Hematopoietic multipotent progenitor cell treated with erythropoietin and hydrocortisone succinate and interleukin-3 and kit ligand, for 6 days (in vitro differentiated cells): ENCODE measurements around the gene UBE2S.
"Not testable (repeated sequence)": the region's sequence is repeated elsewhere in the genome, so short reads cannot be mapped to it uniquely, and the experiment has no call there.

Source experiments
- DNase-seq: peaks from one replicate; pipeline ENCODE4 v3.0.0-alpha.2; 2015

UBE2S gene

DNA sequence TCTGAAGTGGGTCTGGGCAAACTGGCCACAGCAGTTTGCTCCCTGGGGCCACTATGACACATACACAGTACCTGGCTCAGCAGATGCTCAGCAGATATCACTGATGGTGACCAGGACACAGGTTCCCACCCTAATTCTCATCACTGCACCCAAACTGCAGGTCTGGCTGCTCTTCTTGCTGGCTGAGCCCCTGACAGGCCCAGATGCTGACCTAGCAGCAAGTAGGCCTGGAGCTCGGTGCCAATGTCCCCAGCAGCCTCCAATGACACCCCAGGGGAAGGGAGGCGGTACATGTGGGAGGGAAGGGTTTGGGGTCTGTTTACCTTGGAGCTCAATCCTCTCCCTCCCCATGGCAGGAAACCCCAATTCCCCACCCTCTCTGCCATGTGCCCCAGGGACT, 5.1 kb downstream of the UBE2S start:
- DNase-seq = no peak

GRCh38 chr19:55401390-55401789, 6.2 kb downstream of the UBE2S start:
- not testable (repeated sequence) for DNase-seq

GRCh38 chr19:55400281-55401087, 7.1 kb downstream of the UBE2S start:
- peak; percentile 3 for DNase-seq

DNA sequence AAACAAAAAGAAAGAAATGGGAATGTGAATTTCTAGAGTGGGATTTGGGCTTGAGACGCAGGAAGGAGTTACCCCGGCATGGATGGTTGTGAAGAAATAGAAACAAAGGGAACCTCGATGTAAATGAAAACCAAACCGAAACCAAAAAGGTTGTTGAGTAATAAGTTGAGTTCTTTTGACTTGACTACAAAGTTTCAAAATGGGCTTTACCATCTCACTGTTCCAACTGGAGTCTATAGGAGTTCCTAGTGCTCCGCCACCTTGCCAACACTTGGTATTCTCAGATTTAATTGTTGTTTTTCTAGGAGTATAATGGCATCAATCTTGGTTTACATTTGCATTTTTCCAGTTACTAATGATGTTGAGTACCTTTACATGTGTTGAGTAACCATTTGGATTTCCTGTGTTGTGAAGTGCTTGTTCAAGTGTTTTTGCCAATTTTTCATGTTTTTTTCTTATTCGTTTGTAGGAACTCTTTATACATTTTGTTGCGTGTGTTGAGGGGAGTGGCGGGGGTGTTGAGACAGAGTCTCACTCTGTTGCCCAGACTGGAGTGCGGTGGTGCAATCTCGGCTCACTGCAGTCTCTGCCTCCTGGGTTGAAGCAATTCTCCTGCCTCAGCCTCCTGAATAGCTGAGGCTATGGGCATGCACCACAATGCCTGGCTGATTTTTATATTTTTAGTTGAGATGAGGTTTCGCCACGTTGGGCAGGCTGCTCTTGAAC, 9.2 kb downstream of the UBE2S start:
- no peak for DNase-seq

GRCh38 chr19:55392820-55393761, 14.5 kb downstream of the UBE2S start:
- no peak for DNase-seq

- DNase-seq = no peak
These were observed 15.6 kb downstream of the UBE2S start for GRCh38 chr19:55391702-55392615.

GRCh38 chr19:55391191-55391670, 16.4 kb downstream of the UBE2S start:
- DNase-seq = peak; percentile 67

GRCh38 chr19:55390461-55390880, 17.1 kb downstream of the UBE2S start:
- no peak for DNase-seq

- no peak for DNase-seq
These were observed 17.9 kb downstream of the UBE2S start for GRCh38 chr19:55389386-55390317.

- DNase-seq = no peak
These were observed 19.7 kb downstream of the UBE2S start for GRCh38 chr19:55387736-55388497.

DNA sequence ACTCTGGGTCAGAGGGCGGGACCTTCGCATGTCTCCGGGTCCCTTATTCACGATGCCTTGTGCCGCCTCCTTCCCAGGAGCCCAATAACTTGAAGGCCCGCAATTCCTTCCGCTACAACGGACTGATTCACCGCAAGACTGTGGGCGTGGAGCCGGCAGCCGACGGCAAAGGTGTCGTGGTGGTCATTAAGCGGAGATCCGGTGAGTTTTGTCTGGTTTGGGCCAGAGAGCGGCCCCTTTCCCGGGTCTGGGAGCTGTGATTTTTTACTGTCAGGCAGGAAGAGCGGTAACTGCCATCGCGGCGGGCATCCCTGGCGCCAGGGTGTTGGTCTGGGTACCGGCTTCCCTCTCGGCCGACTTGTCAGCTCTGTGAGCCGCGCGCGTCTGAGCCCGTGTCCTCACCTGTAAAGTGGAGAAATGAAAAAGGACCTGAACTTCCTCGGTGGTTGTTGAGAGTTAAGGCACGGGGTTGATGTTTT, 21.1 kb downstream of the UBE2S start:
- DNase-seq = peak; percentile 36

DNA sequence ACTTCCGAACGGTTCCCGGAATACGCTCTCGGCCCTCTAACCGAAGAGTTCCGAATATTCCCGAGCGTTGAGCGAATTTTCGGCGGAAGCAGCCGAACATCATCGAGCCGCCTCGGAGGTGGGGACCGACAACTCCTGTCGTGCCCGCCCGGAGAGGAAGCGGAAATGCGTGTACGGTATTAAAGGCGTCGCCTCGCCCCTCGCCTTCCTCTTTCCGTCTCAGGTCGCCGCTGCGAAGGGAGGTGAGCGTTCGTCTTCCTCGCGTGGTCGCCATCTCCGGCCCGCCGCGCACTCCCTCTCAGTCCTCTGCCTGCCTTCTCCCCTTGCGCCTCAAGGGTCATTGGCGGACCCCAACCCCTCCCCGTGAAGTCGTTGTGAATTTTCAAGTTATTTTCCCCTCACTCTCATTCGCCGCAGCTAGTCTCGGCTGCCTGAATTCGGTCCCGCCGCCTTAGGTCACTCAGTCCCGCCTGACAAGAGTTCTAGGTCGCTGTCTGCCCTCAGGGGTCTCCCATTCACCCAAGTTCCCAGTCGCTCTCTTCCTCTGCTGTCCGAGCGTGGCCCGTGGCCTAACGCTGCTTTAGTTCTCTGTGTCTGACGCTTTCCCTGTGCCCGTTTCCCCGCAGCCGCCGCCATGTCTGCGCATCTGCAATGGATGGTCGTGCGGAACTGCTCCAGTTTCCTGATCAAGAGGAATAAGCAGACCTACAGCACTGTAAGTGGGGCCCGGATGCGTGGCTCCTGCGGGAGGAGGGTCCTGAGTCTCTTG, 21.7 kb downstream of the UBE2S start, which contains the start of gene RPL28:
RPL28 (plus strand) TSS at position 209 of the 769 bp plus-strand sequence; CDS start at position 635, 426 bp downstream.
- DNase-seq = peak; percentile 99

DNA sequence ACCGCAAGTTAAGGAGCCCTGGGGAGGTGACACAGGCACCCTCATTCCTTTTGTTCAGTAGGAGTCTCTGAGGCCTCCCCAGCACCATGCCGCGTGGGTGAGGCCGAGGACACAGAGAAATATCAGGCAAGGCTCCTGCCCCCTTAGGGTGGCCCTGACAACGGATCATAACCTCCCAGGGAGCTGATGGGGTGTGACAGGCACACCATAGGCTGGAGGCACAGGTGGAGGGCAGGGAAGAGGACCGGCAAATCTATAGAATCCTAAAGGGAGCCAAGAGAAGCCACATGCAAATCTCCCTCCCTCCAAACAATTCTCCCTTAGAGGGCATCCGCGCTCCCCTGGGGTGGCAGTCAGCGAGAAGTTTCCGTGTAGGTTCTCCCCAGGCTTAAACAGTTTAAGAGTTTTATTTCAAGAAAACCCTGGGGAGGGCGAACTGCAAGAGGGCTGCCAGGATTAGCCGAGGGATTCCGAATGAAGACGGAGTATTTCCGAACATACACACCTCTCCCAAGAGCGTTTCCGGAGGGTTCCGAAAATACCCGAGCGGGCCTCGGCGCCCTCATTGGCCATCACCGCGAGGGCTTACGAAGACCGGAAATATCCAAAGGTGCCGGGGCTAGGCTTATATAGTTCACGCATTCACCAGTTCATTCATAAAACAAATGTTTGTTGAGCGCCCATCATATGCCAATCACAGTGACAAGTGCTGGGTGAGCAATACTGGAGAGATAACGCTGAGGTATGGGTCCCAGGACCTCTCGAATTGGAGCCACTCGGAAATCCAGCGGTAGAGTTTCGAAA, 22.5 kb downstream of the UBE2S start:
- DNase-seq = peak; percentile 98

DNA sequence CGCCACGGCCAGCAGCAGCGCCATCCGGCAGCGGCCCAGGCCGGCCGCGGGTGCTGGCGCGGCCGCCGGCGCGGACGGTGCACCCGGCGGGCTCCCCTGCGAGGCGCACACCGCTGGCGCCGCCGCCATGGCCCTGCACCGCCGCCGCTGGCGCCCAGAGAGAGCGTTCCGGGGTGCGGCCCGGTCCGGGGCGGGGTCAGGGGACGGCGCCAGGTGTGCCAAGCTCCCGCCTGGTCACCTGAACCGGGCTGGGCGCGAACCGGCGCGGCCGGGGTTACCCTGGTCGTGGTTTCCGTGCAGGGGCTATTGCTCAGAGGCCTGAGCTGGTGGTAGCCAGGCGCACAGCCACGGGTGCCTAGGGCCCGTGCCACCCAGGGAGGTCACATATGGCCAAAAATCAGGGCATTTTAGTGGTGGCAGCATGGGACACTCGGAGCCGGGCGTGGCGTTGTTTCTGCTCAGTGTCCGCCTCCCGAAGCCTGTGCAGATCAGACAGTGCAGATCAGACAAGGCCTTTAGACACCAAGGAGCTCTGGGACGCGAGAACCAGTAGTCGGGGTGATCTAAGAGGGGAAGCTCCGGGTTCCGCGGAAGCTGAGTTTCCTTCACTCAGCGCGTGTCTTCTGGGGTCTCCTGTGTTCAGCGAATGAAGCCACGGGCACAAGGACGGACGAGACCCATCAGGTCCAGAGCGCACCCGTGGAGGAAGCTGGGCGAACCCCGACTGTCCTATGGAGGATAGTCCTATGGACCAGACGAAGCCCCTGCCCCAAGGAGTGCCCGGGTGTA, 23.3 kb downstream of the UBE2S start, which contains the start of gene TMEM238:
TMEM238 (minus strand) TSS at position 162 of the 789 bp plus-strand sequence; CDS start at position 129, 33 bp downstream.
- DNase-seq = peak; percentile 75

DNA sequence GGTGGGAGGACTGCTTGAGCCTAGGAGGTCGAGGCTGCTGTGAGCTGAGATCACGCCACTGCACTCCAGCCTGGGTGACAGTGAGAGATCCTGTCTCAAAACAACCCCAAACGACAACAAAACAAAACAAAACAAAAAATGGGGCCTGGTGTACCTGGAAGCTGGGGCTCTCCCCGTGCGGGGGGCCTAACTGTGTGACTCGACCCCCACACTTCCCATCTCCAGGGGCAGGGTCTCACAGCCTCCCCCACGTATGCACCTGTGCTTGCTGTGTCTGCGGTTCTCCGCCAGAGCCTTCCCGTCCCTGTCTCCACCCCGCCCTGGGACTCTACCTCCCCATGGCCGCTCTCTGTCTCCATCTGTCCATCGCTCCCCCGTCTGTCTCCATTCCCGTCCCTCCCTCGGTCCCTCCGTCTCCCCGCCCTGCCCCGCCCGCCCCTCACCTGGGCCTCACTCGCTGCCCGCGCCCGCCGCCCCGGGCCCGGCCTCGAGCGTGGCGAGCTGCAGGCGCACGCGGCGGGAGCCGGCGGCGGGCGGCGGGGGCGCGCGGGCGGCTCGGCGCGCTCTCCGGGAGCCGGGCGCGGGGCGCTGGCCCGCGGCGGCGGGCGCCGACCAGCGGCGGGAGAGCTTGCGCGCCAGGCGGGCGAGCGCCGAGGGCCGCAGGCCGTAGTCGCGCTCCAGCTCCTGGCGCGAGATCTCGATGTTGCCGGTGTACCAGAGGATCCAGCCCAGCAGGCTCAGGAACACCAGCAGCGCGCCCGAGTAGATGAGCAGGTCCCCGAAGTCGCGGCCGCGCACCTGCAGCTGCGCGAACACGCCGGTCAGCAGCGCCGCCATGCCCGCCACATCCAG, 24.1 kb downstream of the UBE2S start:
- DNase-seq = peak; percentile 77
